GM21515 (cell line): Measurements from ENCODE around the gene NPM3.
"Not testable (repeated sequence)": the region's sequence is repeated elsewhere in the genome, so short reads cannot be mapped to it uniquely, and the experiment has no call there.

Experiments used
- ATAC-seq: cut with Tn5 transposase; IDR thresholded peaks from one replicate; pipeline ENCODE4 v1.9.1; 2021; ENCODE audit not compliant: unreplicated experiment

NPM3 gene

DNA sequence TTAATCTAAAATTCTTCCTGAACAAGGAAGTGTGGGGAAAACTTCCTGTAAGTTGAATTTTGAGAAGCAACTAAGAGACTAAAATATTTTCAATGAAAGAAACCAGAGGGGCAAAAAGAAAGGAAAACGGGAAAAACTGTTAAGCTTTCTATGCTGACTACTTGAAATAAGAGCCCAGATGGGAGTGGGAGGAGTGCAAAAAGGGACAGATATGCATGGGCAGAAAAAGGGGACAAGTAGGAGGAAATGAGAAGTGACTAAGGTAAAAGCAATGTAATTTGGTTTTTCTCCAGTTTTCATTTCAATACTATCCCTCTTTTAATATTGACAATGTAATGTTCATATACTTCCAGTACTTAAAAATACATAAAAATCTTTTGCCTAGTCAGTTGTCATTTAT is 23.9 kb upstream of the NPM3 start:
- ATAC-seq: no peak

DNA sequence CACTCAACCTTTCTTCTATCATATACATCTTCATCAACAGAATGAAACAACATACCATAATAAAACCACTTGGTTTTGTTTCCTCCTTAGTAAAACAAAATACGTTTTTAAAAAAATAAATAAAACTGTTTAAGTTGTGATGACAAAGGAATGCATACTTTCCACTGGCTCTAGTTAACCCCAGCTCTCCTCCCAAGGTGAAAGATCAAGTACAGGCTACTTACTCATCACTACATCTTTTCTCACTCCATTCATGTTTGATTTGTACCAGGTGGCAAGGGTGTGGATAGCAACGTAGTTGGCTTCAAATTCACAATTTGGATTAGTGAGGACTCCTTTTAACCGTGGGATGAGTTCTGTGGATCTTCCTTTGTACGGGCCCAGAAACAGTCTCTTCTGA is 20.3 kb upstream of the NPM3 start:
- no peak for ATAC-seq

DNA sequence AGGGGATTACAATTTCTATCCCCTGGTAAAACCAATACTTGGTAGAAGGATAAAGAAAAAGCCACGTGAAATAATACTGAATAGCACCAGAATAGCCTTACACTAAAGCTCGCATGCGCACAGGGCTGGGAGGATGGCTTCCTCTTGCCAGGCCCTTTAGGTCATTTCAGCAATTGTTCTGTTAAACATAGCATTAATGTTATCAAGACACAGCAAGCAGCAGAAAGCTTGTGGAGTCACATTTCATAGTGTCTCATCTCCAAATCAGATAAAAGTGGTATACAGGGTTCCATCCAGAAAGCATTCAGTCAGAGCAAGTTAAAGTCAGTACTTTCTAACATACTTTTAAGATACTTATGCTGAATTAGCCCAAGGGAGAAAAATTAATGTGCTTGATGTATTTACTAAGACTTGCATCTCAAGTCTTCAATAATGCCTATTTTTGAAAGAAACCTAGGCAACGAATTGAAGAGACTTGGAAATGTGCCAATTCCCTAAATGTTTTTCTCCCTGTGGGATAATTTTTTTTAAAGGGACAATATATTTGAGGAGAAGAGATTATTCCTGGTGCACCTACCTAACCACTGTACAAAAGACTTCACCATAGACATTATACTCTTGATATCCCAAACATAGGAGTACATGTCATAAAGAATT is 14.3 kb upstream of the NPM3 start:
- no peak for ATAC-seq

DNA sequence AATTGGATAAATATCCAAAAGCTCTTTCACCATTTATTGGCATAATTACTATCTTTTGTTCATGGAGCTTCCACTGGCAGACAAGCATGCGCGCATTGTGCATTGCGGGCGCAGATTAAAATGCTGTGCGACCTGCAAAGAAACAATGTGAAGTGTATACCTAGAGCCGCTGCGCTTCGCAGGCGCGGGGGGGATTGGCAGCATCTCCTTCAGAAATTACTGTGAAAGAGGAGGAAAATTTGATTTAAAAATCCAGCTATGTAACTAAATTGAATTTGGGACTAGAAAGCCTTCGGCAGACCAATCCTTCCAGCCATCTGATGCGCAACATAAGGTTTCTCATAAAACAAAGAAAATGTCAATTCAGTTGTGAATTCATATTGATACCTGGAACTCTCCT is 10.3 kb upstream of the NPM3 start:
- no peak for ATAC-seq

DNA sequence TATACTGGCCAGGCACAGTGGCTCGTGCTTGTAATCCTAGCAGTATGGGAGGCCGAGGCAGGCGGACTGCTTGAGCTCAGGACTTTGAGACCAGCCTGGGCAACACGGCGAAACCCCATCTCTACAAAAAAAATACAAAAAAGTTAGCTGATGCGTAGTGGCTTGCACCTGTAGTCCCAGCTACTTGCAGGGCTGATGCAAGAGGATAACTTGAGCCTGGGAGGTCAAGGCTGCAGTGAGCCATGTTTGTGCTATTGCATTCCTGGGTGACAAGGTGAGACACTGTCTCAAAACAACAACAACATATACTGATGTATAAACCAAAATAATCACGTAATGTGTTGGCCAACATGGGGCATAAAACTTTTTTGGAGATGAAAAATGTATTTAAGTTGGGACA is 6.4 kb upstream of the NPM3 start:
- no peak for ATAC-seq

DNA sequence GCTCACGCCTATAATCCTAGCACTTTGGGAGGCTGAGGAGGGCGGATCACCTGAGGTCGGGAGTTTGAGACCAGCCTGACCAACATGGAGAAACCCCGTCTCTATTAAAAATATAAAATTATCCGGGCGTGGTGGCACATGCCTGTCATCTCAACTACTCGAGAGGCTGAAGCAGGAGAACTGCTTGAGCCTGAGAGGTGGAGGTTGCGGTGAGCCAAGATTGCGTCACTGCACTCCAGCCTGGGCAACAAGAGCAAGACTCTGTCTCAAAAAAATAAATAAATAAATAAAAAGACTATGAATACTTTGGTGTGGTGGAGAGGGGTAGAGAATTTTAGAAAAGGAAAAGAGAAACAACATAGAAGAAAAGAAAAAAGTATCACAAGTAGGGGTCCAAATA is 6.0 kb upstream of the NPM3 start:
- not testable (repeated sequence) for ATAC-seq

DNA sequence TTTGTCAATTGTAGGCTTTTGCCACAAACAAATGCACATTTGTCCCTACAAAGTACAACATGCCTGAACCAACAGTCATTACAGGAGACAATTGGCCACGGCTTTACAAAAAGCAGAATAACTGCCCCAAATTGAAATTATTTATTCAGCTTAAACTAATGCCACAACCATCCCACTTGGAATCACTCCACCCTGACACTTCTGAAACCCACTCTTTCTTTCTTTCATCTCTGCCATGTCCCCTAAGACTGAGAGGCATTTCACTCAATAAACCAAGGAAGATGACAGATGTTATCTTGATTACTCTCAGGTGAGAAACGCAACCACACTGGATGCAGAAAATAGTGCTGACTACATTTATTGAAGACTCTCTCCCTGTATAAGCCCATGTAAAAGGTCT is 2.6 kb upstream of the NPM3 start:
- ATAC-seq: no peak

DNA sequence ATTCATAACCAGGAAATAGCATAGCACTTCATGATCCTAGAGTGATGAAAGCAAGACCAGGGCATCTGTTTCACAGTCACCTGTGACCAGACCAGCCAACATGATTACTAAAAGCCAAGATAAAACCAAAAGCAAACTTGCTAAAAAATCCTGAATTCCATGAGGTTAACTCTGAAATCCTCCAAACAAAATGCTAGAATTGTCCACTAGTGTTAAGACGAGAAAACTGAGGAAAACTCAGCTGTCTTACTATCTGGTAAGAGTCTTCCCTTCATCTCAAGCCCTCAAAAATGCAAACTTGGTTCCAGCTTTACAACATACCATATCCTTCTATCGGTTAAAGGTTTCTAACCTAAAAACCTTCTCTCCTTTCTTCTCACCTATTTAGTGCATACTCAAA is 1.3 kb upstream of the NPM3 start:
- no peak for ATAC-seq

DNA sequence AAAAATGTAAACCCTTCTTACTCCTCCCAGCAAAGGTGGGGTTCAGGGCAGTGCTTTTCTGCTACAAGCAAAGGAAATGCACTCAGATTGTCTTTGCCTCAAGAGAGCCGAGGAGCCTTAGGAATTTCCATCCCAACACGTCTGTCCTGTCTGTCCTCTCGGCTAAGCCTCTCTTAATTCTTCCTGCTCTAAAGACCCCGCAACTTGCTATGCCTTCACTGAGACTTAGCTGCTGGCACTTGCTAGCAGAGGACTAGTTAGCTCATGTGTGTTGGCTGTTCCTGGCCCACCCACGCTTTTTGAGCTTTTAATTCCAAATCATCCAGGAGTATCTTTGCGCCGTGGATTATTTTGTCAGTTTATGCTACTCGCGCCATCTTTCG is 481 bp upstream of the NPM3 start:
- ATAC-seq: no peak

DNA sequence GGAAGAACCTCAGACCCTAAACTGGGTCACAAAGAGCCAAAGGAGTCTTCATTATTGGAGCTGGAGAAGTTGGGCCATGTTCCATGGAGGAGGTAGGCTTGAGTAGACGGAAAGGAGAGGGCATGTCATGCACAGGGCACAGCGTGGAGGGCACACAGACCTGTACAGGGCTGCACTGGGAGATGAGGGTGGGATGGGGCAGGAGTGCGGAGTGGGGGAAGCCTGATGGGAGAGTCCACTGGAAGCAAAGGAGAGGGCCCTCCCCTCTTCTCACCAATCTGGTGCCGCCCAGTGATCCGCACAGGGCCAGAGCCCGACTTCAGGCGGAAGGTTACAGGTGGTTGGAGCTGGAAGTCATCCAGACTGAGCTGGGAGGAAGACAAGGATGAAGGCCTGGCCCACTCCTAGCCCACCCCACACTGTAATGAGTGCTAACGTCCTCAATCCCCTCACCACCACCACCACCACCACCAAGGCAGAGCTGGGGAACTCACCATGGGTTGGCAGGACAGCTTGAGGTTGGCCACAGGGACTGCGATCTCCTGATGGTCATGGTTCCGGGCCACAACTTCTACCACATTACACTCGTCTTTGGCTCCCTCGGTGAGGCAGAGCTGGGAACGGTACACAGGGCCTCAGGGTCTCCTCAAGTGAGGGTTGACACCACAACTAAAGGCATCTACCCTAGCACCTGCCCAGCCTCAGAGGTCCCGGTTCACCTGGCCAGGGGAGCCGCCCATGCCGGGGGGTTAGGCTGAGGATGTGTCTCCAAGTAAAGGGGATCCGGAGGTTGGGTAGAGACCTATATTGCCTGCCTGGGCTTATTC is 1.0 kb downstream of the NPM3 start:
- ATAC-seq: no peak

DNA sequence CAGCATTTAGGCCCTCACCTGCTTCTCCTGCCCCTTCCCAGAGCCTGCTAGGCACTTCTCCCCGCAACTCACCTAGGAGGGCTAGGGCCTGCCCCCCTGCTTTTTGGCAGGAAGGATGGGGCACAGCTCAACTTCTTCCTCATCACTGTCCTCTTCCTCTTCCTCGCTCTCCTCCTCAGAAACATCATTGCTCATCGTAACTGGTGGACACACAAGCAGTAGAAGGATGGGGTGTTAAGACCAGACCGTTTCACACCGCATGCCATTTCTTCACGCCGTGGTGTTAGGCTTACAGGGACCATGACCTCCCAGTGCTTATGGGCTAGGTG is 1.6 kb downstream of the NPM3 start:
- no peak for ATAC-seq

DNA sequence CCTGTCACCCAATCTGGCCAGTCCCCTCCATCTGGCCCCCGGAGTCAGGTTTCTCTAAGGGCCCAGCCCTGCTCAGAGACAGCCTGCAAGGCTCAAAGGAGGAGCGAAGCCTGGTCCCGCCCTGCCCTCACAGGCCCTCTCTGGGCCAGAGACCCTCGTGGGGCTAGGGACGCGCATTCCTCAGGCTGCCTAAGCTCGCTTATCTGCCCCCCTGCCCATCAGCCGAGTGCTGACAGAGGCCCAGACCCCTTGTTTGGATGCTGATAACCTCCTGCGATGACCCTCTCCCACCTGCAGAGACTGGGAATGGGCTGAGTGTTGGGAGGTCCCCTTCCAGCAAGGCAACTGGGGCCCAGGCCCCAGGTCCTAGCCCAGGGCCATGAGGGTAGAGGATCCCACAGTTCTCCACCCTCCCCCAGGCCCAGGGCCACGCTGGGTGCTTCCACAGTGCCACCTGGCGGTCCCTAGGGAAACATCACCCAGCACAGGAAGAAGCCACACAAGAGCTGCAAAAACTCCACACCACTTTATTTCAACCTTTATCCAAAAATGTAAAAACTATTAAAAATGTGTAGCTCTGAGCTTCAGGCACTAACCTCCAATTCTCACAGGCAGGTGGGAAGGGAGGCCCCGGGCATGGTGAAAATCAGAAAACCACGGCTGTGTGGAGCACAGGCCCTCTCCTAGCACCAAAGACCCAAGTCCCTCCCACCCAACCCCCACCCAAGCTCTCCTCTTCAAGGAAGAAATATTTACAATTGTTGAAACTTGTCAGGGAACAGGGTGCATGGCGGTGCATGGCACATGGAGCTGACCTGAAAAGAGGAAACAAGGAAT is 2.2 kb downstream of the NPM3 start:
- ATAC-seq: no peak

DNA sequence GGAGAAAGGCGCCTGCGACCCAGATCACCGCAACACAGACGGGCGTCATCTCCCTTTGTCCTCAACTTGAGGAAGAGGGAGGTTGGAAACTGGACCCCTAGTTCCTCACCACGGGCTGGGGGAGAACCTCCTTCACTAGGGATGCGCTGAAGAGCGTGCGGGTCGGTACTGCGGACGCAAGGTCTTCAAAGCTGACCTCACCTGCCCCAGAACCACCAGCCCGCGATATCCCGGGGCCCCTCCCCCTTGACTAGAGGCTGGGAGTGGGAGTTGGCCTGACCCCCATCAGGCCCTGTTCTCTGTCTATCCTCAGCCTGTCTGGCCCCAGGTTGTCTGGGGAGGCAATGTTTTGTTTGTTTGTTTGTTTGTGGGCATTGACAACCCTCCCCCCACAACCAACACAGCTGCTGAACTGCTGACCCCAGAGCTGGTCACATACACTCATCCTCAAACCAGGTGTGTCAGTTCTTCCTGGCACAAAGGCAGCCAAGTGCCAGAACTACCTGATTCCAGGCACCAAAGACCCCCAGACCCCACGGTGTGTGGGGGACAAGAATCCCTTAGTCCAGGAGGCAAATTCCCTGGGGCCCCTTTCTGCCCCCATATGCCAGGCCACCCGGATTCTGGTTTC is 2.9 kb downstream of the NPM3 start:
- ATAC-seq: no peak

DNA sequence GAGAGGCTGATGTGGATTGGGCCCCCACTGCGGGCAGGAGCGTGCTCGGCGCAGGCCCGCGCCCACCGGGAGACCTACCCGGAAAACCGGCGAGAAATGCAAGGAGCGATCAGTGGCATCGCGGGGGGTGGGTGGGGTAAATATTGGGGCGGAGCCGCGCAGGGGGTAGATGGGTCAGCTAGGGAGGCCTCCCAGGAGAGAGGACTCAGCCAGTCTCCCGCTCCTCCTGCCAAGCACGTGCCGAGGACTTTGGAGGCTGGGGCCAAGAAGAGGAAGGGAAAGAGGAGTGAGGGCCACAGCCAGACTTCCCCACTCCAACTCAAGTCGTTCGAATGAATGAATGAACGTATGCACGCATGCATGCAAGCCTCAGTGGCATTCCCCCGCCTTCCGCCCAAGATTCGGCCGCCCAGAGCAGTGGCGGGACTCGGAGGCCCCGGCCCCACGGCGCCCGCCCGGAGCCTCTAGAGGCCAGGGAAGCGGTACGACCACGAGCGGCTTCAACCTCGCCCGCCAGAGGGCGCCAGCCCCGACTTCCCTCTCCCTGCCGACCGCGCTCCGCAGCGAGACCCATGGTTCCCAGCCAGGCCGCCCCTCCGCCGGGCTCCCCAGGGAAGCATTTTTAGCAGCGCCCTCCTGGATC is 3.6 kb downstream of the NPM3 start:
- no peak for ATAC-seq

DNA sequence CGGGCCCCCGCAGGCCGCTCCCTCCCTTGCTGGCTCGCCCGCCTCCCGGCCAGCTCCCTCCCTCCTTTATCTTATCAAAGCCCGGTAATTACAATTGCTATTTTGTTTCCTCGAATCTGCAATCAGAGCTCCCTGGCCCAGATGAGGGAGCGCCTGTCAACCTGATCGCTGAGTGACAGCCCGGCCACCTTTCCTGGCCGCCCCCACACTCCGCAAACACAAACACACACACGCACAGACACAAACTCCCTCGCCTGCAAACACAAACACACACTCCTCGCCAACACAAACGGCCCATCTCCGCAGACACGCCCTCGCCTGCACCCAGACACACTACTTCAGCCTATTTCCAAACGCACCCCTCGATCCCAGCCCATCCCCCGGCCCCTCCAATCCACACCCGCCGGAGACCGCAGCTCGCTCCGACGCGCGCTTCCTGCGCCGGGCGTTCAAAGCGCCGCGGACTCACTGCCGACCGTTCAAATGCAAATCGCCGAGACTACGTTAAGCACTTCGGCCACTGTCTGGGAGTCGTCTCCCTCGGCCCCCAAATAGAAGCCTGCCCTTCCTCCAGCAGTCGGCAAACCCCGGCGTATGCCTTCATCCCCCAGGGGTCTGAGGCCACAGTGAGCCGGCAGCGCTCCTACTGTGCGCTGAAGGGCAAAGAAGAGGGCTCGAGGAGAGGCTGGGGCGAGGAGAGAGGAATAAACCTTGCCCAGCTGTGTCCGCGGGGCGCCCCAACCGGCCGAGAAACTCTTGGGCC is 4.3 kb downstream of the NPM3 start:
- ATAC-seq: no peak

DNA sequence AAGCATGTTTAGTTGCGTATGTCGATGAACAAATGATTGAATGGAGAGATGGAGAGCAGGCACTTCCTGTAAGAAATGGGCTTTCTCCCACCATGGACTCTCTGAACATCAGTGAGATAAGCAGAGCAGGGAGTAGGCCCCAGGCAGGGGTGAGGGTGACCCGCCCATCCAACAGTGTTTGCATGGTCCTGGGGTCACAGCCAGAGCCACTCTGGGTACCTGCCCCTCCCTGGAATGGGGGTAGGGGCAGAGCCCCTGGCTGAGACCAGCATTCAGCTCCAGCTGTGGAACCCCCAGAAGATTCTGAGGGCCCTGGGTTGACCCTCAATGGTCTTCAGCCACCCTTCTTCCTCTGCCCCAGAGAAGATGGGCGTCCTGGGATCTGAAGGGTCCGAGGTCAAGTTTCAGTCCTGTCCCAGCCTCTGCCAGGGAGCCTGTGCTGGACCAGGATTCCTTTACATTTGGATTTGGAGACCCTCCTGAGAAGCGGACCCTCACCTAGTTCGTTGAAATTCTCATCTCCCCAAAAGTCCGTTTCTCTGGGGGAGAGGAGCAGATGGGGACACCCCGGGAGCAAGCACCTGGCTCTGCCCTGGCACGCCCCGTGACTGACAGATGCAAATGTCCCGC is 5.0 kb downstream of the NPM3 start:
- no peak for ATAC-seq

DNA sequence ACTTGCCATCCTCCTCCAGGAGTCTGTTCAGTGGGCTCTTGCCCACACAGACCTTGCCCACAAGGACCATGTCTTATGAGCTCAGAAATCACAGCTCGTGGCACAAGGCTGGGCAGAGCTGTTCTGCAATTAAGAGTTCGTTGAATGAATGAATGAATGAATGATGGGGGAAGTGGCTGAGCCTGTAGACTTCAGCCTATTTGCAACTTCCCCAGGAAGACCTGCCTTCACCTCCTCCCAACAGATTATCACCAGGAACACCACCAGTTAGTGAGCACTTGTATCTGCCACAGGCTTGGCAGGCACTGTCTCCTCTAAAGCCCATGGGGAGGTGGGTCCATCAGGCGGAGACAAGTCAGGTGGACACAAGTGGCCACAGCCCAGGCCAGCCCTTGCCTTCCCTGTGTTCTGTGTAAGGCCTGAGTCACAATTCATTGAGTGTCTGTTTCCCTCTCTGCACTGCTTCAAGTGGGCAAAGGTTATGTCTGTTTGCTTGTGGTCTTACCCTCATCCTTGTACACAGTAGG is 5.6 kb downstream of the NPM3 start:
- ATAC-seq: no peak

DNA sequence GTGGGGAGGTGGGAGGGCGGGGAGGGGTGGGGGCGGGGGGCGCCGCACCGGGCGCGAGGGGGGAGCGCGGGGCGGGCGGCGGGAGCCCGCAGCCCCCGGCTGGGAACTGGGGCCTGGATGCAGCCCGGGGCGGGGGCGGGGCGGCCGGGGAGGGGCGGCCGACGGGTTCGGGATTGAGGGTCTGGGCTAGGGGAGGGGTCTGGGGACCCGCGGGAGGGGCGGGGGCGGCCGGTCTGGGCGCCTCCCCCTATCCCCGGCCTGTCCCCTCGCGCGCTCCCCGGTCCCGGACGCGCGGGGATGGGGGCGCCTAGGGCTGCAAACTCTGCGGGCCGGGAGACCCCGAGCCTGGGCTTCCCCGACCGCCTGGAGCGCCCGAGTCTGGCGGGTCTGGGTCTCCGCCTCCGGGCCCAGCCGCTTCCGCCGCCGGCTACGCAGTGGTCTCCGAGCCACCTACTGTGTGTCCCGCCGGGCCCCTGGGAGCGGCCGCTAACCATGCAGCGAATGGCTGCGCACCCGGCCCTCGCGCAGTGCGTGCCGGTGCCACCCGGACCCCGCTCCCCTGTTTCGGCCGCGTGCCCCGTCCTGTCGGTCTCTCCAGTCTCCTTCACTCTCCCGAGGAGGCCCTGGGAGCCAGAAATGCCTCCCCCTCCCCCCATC is 7.0 kb downstream of the NPM3 start:
- no peak for ATAC-seq
